Ishikawa (cell line): ENCODE measurements around the gene RAD9A.

Experiments
- CEBPB ChIP-seq: IDR thresholded peaks from 2 replicates; pipeline ENCODE4 v1.6.1; 2012
- CREB1 ChIP-seq: IDR thresholded peaks from 2 replicates; pipeline ENCODE4 v1.6.1; 2012; ENCODE audit warnings: low read depth
- EGR1 ChIP-seq: IDR thresholded peaks from 2 replicates; pipeline ENCODE4 v1.6.1; 2012
- EP300 ChIP-seq: IDR thresholded peaks from 2 replicates; pipeline ENCODE4 v1.6.1; 2012; ENCODE audit warnings: borderline replicate concordance
- FOXM1 ChIP-seq: IDR thresholded peaks from 2 replicates; pipeline ENCODE4 v1.6.1; 2012; ENCODE audit warnings: low read depth, borderline replicate concordance
- MAX ChIP-seq: IDR thresholded peaks from 2 replicates; pipeline ENCODE4 v1.6.1; 2012
- NFIC ChIP-seq: IDR thresholded peaks from 2 replicates; pipeline ENCODE4 v1.6.1; 2012
- RAD21 ChIP-seq: IDR thresholded peaks from 2 replicates; pipeline ENCODE4 v1.6.1; 2012; ENCODE audit warnings: low read depth
- REST ChIP-seq: IDR thresholded peaks from 2 replicates; pipeline ENCODE4 v1.6.1; 2012; ENCODE audit warnings: low read depth, mild to moderate bottlenecking
- TAF1 ChIP-seq: IDR thresholded peaks from 2 replicates; pipeline ENCODE4 v1.6.1; 2012; ENCODE audit warnings: low read depth, mild to moderate bottlenecking
- TCF12 ChIP-seq: IDR thresholded peaks from 2 replicates; pipeline ENCODE4 v1.6.1; 2012; ENCODE audit warnings: low read depth
- TEAD4 ChIP-seq: IDR thresholded peaks from 2 replicates; pipeline ENCODE4 v1.6.1; 2012
- USF1 ChIP-seq: IDR thresholded peaks from 2 replicates; pipeline ENCODE4 v1.6.1; 2012
- YY1 ChIP-seq: IDR thresholded peaks from 2 replicates; pipeline ENCODE4 v1.6.1; 2012; ENCODE audit warnings: low read depth
- ZBTB7A ChIP-seq: IDR thresholded peaks from 2 replicates; pipeline ENCODE4 v1.6.1; 2012; ENCODE audit warnings: low read depth

Gene RAD9A

GRCh38 chr11:67391304-67392182 is at the start of gene RAD9A:
Gene RAD9A (plus strand): TSS chr11:67391986. CDS start chr11:67392045, 59 bp downstream.
- TF ChIP-seq USF1 (peak; percentile 100), EP300 (peak; percentile 62; the same call in 1 of the 2 replicates), MAX (peak; percentile 99), EGR1 (no peak), TAF1 (peak; percentile 30; the same call in 1 of the 2 replicates), TCF12 (peak; percentile 81), NFIC (peak; percentile 45; the same call in 1 of the 2 replicates), REST (no peak), RAD21 (no peak), CEBPB (no peak), ZBTB7A (peak; percentile 90), TEAD4 (peak; percentile 29; the same call in 1 of the 2 replicates)

- TF ChIP-seq CREB1 (no peak), FOXM1 (no peak), CEBPB (no peak), ZBTB7A (no peak), MAX (no peak), NFIC (no peak), YY1 (no peak), TCF12 (no peak), RAD21 (no peak), USF1 (no peak), EGR1 (no peak), REST (no peak), TAF1 (no peak), TEAD4 (no peak), EP300 (no peak)
Observed at GRCh38 chr11:67344264-67344663, 47.5 kb upstream of the RAD9A start.

GRCh38 chr11:67345247-67345919 is 46.4 kb upstream of the RAD9A start:
- TF ChIP-seq EP300 (no peak), NFIC (no peak), CEBPB (no peak), REST (no peak), YY1 (no peak), RAD21 (no peak), USF1 (no peak), EGR1 (no peak), TCF12 (no peak), FOXM1 (no peak), MAX (no peak), ZBTB7A (no peak)
